Activated gamma-delta T cell (primary cell): ENCODE data around the gene GYPC.

Experiments
- DNase-seq: peaks from one replicate; lab custom pipeline; 2025; lab: John Stamatoyannopoulos, UW

Gene GYPC

DNA sequence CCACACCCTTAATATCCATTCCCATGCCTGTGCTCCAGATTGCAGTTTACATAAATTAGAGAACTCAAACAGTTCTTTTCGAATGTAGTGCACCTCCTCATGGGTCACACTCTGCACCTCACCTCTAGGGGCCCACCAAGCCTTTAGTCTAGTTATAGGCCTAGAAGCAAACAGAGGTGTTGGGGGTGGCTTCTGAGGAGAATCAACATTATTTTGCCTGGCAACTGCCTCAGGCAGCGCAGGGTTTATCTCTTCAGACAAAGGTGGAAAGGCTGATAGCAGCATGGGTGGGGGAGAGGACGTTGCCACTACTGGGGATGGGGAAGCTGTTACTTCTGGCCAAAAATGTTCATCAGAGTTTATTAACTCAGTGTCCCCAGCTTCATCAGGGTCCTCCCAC lies 5.0 kb upstream of the GYPC start:
- DNase-seq, result no peak

DNA sequence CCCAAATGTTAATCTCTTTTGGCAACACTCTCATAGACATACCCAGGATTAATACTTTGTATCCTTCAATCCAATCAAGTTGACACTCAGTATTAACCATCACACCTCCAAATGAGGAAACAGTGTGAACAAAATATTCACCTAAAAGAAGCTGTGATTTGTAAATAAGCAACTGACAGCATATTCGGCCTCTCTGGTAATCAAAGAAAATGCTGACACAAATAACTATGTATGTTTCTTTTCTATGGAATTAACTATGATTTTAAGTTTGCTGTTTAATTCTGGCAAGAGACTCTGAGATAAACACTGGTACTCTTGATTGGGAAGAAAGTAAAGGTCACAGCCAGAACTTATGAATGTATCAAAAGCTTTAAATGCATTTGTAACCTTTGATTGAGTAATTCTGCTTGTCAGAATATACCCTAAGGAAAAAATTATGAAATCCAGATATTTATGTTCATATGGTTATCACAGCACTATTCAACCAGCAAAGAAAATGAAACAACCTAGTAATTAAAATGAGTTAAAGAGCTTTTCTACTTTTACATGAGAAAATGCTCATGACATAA lies 3.6 kb upstream of the GYPC start:
- no peak for DNase-seq

- no peak for DNase-seq
Measured at GRCh38 chr2:126653109-126653508, 2.8 kb upstream of the GYPC start.

- no peak for DNase-seq
Measured at GRCh38 chr2:126653761-126654160, 2.2 kb upstream of the GYPC start.

DNA sequence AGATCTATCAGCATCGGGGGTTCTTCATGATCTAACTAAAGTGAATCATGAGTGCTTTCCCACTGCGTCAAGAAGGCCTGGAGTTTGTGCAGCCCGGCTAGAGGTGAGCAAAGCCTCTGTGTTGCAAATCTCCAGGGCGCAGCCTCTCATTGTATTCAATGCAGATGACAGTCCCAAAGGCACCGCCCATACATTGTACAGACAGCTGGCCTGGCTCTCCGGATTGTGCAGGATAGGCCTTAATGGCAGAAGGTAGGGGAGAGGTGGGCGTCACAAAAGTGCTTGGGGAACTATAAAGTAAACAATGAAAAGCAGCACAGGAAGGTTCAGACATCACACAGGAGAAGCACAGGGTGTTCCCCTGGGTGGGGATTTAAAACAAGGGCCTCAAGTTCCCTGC lies 907 bp upstream of the GYPC start:
- no peak for DNase-seq

GRCh38 chr2:126656431-126657147 lies 631 bp downstream of the GYPC start:
- DNase-seq, result peak; percentile 24

DNA sequence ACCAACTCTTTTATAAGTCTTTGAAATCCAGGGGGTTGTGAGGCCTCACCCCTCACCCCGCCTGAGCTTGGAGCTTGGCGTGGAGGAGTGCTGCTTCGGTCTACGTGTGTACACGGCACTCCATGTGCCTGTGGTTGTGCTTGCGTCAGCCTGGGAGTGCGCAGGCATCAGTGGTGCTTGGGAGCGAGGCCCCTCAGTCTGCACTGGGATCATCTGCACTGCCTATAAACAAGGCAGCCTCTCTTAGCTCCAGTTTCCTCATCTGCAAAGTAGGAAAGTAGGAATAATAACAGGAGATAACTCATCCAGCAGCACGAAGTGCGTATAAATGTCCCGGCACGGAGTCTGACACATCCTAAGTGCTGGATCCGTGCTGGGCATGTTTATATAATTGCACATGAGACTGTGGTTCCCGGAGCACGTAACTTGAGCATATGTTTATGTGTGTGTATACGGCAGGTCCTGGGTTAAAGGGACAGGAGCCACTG lies 1.2 kb downstream of the GYPC start:
- DNase-seq, result peak; percentile 28

DNA sequence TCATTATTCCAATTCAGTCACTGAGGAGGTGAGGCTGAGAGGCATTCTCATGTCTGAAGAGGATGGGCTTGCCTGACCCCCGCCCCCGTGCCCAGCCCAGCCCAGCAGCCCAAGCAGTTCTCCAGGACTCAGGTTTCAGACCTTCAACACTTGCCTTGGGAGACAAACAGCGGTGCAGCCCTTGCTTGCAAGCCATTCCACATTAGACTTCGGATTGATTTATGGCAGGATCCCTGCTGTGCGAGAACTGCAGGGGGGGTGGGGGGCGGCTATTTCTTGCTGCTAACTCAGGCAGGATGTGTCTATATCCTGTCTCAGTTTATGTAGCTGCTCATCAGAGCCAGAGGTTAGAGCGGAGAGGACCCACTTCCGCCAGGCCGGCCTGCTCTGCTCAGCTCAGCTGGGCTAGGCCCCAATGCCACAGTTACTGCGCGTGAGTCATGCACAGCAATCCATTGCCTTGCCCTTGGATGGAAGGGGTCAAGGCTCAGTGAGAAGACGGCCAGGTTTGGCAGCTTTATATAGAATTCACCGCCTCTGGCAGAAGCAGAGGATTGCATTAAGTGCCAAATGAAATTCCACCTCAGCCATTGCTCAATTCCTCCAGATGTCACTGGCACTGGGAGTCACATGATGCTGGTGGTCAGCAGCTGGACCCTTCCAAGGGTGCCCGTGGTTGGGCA lies 1.8 kb downstream of the GYPC start:
- peak; percentile 53 for DNase-seq

GRCh38 chr2:126658319-126658904 lies 2.5 kb downstream of the GYPC start:
- DNase-seq, result no peak

DNA sequence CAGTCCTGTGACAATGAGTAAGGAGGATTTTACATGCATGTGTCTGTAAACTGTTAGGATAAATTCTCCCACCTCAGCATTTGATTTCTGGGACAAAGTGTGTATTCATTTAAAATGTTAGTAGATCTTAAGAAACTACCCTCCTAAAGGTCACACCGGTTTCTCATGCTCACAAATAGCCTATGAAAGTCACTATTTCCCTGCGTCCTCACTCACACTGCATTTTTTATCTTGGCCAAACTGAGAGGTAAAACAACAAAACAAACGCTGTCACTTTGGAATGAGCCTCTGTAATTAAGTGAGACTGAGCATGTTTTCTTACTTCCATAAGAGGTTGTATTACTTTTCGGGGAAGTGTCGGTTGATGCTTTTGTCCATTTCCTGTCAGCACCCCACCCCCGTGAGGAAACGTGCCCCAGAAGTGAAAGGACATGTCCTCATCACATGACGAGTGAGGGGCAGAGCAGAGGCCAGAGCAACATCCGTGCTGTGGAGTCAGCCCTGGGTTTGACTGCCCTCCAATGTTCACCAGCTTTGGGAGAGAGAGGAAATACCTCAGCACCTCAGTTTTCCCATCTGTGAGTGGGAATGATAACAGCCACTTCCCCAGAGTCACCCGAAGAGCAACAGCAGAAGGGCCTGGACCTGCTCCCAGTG lies 3.1 kb downstream of the GYPC start:
- DNase-seq, result no peak

DNA sequence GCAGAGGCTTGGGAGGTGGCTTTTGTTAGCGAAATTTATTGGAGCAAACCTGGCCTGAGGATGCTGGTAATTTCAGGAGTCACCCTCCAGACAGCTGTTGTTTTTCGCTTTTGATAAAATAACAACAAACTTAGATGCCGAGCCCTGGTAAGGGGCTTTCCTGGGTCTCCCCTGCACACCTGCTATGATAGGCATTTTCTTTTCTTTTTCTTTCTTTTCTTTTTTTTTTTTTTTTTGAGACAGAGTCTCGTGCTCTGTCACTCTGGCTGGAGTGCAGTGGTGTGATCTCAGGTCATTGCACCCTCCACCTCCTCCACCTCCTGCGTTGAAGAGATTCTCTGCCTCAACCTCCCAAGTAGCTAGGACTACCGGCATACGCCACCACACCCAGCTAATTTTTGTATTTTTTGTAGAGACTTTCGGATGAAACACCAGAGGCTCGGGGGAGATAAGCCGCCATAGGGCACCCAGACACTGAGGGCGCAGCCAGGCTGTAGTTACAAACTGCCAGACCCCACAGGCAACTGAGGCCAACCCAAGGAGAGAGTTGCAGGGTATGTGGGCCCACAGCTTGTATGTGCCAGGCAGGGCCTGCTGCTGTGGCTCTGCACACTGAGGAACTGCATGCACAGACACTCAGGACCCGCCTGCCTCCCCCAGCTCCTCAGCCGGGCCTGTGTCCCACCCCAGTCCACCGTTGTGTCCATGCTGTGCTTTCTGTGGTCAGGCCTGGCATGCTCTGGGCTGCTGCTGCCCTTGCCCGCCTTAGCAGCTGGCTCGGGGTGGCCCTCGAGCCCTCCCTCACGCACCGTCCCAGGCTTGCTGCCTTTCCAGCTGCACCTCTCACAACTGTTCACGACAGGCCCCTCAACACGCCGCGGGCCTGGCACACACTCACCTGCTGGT lies 3.9 kb downstream of the GYPC start:
- no peak for DNase-seq

DNA sequence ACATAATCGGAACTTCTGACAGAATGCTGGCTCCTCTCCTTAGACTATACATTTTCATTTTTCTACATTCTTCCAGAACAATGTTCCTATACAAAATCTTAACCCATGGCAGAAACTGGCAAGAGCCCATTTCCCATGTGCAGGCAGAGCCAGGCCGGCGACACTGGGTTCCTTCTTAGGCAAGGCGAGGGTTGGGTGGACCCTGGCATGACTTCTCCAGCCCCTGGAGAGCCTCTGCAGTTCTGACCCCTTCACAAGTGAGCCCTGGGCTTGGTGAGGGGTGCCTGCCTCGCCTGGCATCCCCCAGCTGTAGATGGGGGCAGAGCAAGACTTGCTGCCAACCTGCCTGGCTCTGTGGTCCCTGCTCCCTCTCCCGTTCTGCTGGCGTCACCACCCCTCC lies 5.0 kb downstream of the GYPC start:
- no peak for DNase-seq

- no peak for DNase-seq
Measured at GRCh38 chr2:126661702-126662500, 5.9 kb downstream of the GYPC start.

GRCh38 chr2:126662621-126663020 lies 6.7 kb downstream of the GYPC start:
- no peak for DNase-seq

GRCh38 chr2:126663184-126663963 lies 7.4 kb downstream of the GYPC start:
- no peak for DNase-seq

- no peak for DNase-seq
Measured at GRCh38 chr2:126664234-126664633, 8.3 kb downstream of the GYPC start.

GRCh38 chr2:126664639-126665038 lies 8.7 kb downstream of the GYPC start:
- DNase-seq, result no peak

- no peak for DNase-seq
Measured at GRCh38 chr2:126665483-126665882, 9.5 kb downstream of the GYPC start.

DNA sequence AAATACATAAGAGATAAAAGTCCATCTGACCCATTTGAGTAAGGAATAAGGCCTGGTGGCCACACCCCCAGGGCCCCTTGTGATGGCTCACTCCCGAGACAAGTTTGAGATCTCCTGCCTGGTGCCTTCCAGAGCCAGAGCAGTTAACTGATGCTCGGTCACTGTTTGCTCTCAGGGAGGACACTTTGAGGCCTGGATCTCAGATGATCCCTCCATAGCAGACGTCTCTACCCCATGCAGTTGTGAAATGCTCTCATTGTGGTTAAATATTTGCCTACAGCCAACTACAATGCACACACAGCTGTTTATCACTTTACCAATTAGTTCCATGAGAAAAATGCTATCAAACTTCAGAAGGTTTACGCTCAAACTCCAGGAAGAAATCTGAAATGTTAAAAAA lies 12.3 kb downstream of the GYPC start:
- DNase-seq, result no peak

- no peak for DNase-seq
Measured at GRCh38 chr2:126669772-126670171, 13.8 kb downstream of the GYPC start.
